Measurements from ENCODE around the gene PDE7B.

DNA sequence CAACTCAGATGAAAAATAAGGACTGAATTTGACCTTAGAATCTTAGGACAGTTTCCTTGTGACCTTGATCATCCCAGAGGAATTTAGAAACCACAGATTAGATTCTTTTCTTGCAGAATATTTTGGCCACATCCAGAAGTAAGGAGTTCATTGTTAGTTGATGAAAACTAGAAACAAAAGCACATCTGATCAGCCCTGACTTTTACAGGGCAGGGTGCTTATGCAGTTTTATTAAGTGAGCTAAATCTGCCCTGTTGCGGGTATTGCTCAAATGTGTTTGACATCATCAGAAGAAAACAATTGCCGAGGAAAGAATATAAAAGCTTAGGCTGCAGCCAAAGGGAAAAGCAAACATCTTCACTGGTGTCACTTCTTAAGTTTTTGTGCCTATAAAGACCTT lies 297.8 kb downstream of the PDE7B start:
- TF ChIP-seq ZNF274 (IDR thresholded peaks at IDR 0.05; ENCODE audit: borderline replicate concordance, extremely low read depth, low read length) (no peak), POLR2A (IDR thresholded peaks at IDR 0.05; ENCODE audit: control extremely low read depth in 1 of 2, low read depth in 2 of 2, low read length in 2 of 2) (no peak), RAD21 (IDR thresholded peaks at IDR 0.05 in 1 of 2, conservative IDR thresholded peaks at IDR 0.05 in 1 of 2; ENCODE audit: low read depth in 2 of 2, low read length in 2 of 2) (no peak)

Data from H1 (cell line).